Measurements from ENCODE around the gene PCNX1.

Gene PCNX1

GRCh38 chr14:71089971-71090370, 182.7 kb downstream of the PCNX1 start:
- in situ Hi-C loops (cut with HindIII; ENCODE audit: low sequenced_read_pairs) = no loop called here
- H3K4me3 ChIP-seq (ENCODE audit: low read depth, low read length) = no peak overlapping the region
- no peak for DNase-seq (ENCODE audit: low read depth)
- no peak for TF ChIP-seq CTCF (IDR thresholded peaks at IDR 0.05; ENCODE audit: low read depth, low read length, missing control alignments)

GRCh38 chr14:71094722-71095121, 187.5 kb downstream of the PCNX1 start:
- no peak for TF ChIP-seq CTCF (IDR thresholded peaks at IDR 0.05; ENCODE audit: low read depth, low read length, missing control alignments)
- no peak for DNase-seq (ENCODE audit: low read depth)
- in situ Hi-C loops (cut with HindIII; ENCODE audit: low sequenced_read_pairs) = no loop called here
- H3K4me3 ChIP-seq (ENCODE audit: low read depth, low read length) = no peak overlapping the region

- no peak for TF ChIP-seq CTCF (IDR thresholded peaks at IDR 0.05; ENCODE audit: low read depth, low read length, missing control alignments)
- H3K4me3 ChIP-seq (ENCODE audit: low read depth, low read length) = no peak overlapping the region
- in situ Hi-C loops (cut with HindIII; ENCODE audit: low sequenced_read_pairs) = no loop called here
- DNase-seq (ENCODE audit: low read depth) = no peak
Measured at GRCh38 chr14:71096947-71097346, 189.7 kb downstream of the PCNX1 start.

GRCh38 chr14:71103662-71104484, 196.6 kb downstream of the PCNX1 start:
- in situ Hi-C loops (cut with HindIII; ENCODE audit: low sequenced_read_pairs) = no loop called here
- peak; percentile 52 for DNase-seq (ENCODE audit: low read depth)

GRCh38 chr14:71105177-71105576, 197.9 kb downstream of the PCNX1 start:
- in situ Hi-C loops (cut with HindIII; ENCODE audit: low sequenced_read_pairs) = no loop called here
- TF ChIP-seq CTCF (IDR thresholded peaks at IDR 0.05; ENCODE audit: low read depth, low read length, missing control alignments) = no peak
- no peak for DNase-seq (ENCODE audit: low read depth)
- no peak overlapping the region for H3K4me3 ChIP-seq (ENCODE audit: low read depth, low read length)

More at GRCh38 chr14:71103662-71104484, 196.6 kb downstream of the PCNX1 start:
- H3K4me3 ChIP-seq (ENCODE audit: low read depth, low read length) = no peak overlapping the region
- peak; percentile 68 for TF ChIP-seq CTCF (IDR thresholded peaks at IDR 0.05; ENCODE audit: low read depth, low read length, missing control alignments)

GRCh38 chr14:71107921-71108320, 200.7 kb downstream of the PCNX1 start:
- TF ChIP-seq CTCF (IDR thresholded peaks at IDR 0.05; ENCODE audit: low read depth, low read length, missing control alignments) = no peak
- H3K4me3 ChIP-seq (ENCODE audit: low read depth, low read length) = no peak overlapping the region
- no peak for DNase-seq (ENCODE audit: low read depth)
- in situ Hi-C loops (cut with HindIII; ENCODE audit: low sequenced_read_pairs) = no loop called here
